ENCODE measurements around the gene CALM3.

The CALM3 gene

GRCh38 chr19:46639358-46640182, 38.4 kb downstream of the CALM3 start:
- Histone ChIP-seq H2AFZ (ENCODE audit: low read length, unreplicated experiment) (peak overlapping the region; percentile 68), H3K4me3 (ENCODE audit: low read depth, low read length) (peak overlapping the region; percentile 79), H3K79me2 (ENCODE audit: control insufficient read depth, insufficient read depth, low read length, unreplicated experiment) (no peaks in the 10 kb centered on the region), H3K4me1 (ENCODE audit: control insufficient read depth, insufficient read depth, low read length, unreplicated experiment) (no peaks in the 10 kb centered on the region), H3K27me3 (ENCODE audit: insufficient read depth, low read length) (no peaks in the 10 kb centered on the region), H3K36me3 (ENCODE audit: insufficient read depth, low read length) (no peaks in the 10 kb centered on the region), H3K27ac (ENCODE audit: low read depth, low read length) (no peak overlapping the region)

DNA sequence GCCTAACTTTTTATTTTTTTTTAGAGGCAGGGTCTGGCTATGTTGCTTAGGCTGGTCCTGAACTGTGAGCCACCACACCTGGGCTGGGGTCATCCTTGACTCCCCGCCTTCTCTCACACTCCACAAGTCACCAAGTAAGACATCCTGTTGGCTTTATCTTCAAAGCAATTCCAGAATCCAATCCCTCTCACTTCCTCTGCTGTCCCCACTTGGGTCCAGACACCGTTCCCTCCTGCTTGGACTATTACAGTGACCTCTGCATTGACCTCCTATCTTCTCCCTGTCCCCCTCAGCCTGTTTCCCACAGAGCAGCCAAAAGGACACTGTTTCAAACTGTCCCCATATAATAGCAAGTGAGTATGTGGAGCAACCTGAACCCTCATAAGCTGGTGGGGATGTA, 39.5 kb downstream of the CALM3 start:
- Histone ChIP-seq H3K27me3 (ENCODE audit: insufficient read depth, low read length) (no peaks in the 10 kb centered on the region), H2AFZ (ENCODE audit: low read length, unreplicated experiment) (no peak overlapping the region), H3K79me2 (ENCODE audit: control insufficient read depth, insufficient read depth, low read length, unreplicated experiment) (no peaks in the 10 kb centered on the region), H3K4me1 (ENCODE audit: control insufficient read depth, insufficient read depth, low read length, unreplicated experiment) (no peaks in the 10 kb centered on the region), H3K36me3 (ENCODE audit: insufficient read depth, low read length) (no peaks in the 10 kb centered on the region), H3K27ac (ENCODE audit: low read depth, low read length) (no peak overlapping the region), H3K4me3 (ENCODE audit: low read depth, low read length) (no peak overlapping the region)

- H3K4me1 ChIP-seq (ENCODE audit: control insufficient read depth, insufficient read depth, low read length, unreplicated experiment) = no peaks in the 10 kb centered on the region
- no peaks in the 10 kb centered on the region for H3K79me2 ChIP-seq (ENCODE audit: control insufficient read depth, insufficient read depth, low read length, unreplicated experiment)
- no peak overlapping the region for H3K27ac ChIP-seq (ENCODE audit: low read depth, low read length)
- no peak overlapping the region for H2AFZ ChIP-seq (ENCODE audit: low read length, unreplicated experiment)
- no peaks in the 10 kb centered on the region for H3K36me3 ChIP-seq (ENCODE audit: insufficient read depth, low read length)
- no peaks in the 10 kb centered on the region for H3K27me3 ChIP-seq (ENCODE audit: insufficient read depth, low read length)
- no peak overlapping the region for H3K4me3 ChIP-seq (ENCODE audit: low read depth, low read length)
These were observed 43.6 kb downstream of the CALM3 start for GRCh38 chr19:46644720-46645119.

DNA sequence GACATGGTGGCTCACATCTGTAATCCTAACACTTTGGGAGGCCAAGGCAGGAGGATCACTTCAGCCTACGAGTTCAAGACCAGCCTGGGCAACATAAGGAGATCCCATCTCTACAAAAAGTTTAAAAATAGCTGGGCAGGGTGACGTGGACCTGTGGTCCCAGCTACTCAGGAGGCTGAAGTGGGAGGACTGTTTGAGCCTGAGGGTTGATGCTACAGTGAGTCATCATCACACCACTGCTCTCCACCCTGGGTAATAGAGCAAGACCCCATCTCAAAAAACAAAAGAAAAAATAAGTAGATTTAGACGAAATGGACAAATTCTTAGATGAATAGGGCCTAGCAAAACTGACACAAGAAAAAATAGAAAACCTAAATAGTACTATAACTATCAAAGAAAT, 45.3 kb downstream of the CALM3 start:
- Histone ChIP-seq H3K4me3 (ENCODE audit: low read depth, low read length) (no peak overlapping the region), H3K4me1 (ENCODE audit: control insufficient read depth, insufficient read depth, low read length, unreplicated experiment) (no peaks in the 10 kb centered on the region), H3K36me3 (ENCODE audit: insufficient read depth, low read length) (no peaks in the 10 kb centered on the region), H3K27ac (ENCODE audit: low read depth, low read length) (no peak overlapping the region), H3K79me2 (ENCODE audit: control insufficient read depth, insufficient read depth, low read length, unreplicated experiment) (no peaks in the 10 kb centered on the region), H2AFZ (ENCODE audit: low read length, unreplicated experiment) (no peak overlapping the region), H3K27me3 (ENCODE audit: insufficient read depth, low read length) (no peaks in the 10 kb centered on the region)

DNA sequence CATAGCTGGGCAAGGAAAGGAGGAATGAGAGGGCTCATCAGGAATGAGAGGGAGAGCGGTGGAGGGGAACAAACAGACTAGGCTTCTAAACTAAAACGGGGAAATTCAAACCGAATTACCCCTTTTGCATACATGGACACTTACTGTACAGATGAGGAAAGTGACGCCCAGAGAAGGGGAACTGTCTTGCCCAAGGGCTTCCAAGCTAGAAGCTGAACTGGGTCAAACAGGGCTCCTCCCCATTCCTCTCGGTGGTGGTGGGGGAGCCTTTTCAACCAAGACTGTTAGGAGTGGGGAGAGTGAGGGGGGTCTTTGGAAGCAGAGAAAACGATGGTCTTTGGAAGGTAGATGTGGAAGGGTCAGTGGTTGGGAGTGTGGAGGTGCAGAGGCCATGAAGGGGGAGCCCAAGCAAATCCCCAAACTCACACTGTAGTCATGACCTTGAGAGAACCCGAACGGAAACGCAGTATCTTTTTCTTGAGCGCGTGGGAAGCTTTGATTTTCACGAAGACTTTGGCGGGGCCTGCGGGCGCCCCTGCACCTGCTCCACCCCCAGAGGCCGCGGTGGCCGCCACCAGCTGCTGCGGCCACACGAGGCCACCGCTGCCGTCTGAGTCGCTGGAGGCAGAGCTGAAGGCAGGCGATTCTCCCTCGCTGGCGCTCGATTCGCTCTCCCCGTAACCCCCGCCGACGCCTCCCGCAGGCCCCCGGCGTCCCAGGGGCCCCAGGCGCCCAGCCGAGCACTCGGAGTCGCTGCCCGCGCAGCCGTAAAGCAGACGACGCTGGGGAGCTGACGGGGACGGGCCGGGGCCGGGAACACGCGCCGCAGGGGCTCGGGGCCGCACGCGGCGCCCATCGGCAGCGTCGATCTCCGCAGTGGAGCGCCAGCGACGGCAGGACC, 47.2 kb downstream of the CALM3 start:
- Histone ChIP-seq H3K36me3 (ENCODE audit: insufficient read depth, low read length) (no peaks in the 10 kb centered on the region), H3K4me3 (ENCODE audit: low read depth, low read length) (no peak overlapping the region), H3K79me2 (ENCODE audit: control insufficient read depth, insufficient read depth, low read length, unreplicated experiment) (no peaks in the 10 kb centered on the region), H3K27me3 (ENCODE audit: insufficient read depth, low read length) (no peaks in the 10 kb centered on the region), H2AFZ (ENCODE audit: low read length, unreplicated experiment) (no peak overlapping the region), H3K27ac (ENCODE audit: low read depth, low read length) (no peak overlapping the region), H3K4me1 (ENCODE audit: control insufficient read depth, insufficient read depth, low read length, unreplicated experiment) (no peaks in the 10 kb centered on the region)

DNA sequence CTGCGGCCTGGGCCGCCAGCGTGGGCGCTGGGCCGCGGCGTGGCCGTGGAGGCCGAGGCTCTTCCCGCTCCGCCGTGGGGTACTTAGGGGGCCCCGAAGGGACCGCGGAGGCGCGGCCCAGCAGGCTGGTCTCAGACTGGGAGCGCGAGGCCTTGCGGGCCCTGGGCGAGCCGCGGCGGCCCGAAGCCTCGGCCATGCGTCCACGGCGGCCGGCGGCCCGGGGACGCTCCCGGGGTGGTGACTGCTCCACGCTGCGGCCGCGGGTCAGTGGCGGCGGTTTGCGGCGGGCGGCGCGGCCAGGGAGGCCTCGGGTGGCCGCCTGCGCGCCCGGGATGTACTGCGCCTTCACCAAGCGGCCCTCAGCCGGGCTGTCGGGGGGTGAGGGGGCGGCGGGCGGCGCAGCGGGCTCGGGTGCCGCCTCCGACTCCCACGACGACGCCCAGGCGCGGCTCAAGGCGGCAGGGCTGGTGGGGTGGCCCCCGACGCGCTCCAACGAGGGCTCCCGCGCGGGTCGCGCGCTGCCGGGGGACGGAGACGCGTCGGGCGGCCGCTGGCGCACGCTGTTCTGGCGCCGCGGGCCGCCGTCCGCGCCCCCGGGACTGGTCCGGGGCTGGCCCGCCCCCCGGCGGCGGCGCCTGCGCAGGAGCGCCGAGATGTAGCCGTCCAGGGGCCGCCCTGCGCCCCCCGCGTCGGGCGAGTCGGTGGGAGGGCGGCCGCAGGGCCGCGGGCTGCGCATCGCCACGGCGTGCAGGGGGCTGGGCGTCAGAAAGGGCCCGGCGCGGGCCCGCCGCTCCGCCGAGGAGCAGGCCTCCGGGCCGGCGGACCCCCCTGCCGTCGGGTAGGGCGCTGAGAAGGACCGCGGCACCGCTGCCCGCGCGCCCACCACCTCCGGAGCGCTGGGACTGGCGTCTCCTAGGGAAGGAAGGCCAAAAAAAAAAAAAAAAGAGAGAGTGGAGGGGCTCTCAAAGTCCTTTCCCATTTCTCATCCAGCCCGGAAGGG, 48.1 kb downstream of the CALM3 start:
- H3K79me2 ChIP-seq (ENCODE audit: control insufficient read depth, insufficient read depth, low read length, unreplicated experiment) = no peaks in the 10 kb centered on the region
- no peak overlapping the region for H3K27ac ChIP-seq (ENCODE audit: low read depth, low read length)
- no peak overlapping the region for H2AFZ ChIP-seq (ENCODE audit: low read length, unreplicated experiment)
- no peaks in the 10 kb centered on the region for H3K27me3 ChIP-seq (ENCODE audit: insufficient read depth, low read length)
- H3K36me3 ChIP-seq (ENCODE audit: insufficient read depth, low read length) = no peaks in the 10 kb centered on the region
- H3K4me3 ChIP-seq (ENCODE audit: low read depth, low read length) = no peak overlapping the region
- no peaks in the 10 kb centered on the region for H3K4me1 ChIP-seq (ENCODE audit: control insufficient read depth, insufficient read depth, low read length, unreplicated experiment)

DNA sequence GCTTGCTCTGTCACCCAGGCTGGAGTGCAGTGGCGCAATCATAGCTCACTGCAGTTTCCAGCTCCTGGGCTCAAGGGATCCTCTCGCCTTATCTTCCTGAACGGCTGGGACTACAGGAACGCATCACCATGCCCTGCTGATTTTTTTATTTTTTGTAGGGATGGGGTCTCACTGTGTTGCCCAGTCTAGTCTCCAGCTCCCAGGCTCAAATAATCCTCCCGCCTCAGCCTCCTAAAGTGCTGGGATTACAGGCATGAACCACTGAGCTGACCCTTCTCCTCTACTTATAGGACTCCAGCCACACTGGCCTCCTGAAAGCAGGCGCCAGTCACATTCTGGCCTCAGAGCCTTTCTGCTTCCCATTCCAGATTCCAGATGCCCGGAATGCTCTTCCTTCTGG, 49.3 kb downstream of the CALM3 start:
- Histone ChIP-seq H3K79me2 (ENCODE audit: control insufficient read depth, insufficient read depth, low read length, unreplicated experiment) (no peaks in the 10 kb centered on the region), H3K27ac (ENCODE audit: low read depth, low read length) (no peak overlapping the region), H3K4me1 (ENCODE audit: control insufficient read depth, insufficient read depth, low read length, unreplicated experiment) (no peaks in the 10 kb centered on the region), H3K27me3 (ENCODE audit: insufficient read depth, low read length) (no peaks in the 10 kb centered on the region), H3K4me3 (ENCODE audit: low read depth, low read length) (no peak overlapping the region), H2AFZ (ENCODE audit: low read length, unreplicated experiment) (no peak overlapping the region), H3K36me3 (ENCODE audit: insufficient read depth, low read length) (no peaks in the 10 kb centered on the region)

- Histone ChIP-seq H3K4me3 (ENCODE audit: low read depth, low read length) (no peak overlapping the region), H3K36me3 (ENCODE audit: insufficient read depth, low read length) (no peaks in the 10 kb centered on the region), H3K79me2 (ENCODE audit: control insufficient read depth, insufficient read depth, low read length, unreplicated experiment) (no peaks in the 10 kb centered on the region), H3K27me3 (ENCODE audit: insufficient read depth, low read length) (no peaks in the 10 kb centered on the region), H3K4me1 (ENCODE audit: control insufficient read depth, insufficient read depth, low read length, unreplicated experiment) (no peaks in the 10 kb centered on the region), H2AFZ (ENCODE audit: low read length, unreplicated experiment) (no peak overlapping the region), H3K27ac (ENCODE audit: low read depth, low read length) (no peak overlapping the region)
These were observed 53.6 kb downstream of the CALM3 start for GRCh38 chr19:46654621-46655152.

DNA sequence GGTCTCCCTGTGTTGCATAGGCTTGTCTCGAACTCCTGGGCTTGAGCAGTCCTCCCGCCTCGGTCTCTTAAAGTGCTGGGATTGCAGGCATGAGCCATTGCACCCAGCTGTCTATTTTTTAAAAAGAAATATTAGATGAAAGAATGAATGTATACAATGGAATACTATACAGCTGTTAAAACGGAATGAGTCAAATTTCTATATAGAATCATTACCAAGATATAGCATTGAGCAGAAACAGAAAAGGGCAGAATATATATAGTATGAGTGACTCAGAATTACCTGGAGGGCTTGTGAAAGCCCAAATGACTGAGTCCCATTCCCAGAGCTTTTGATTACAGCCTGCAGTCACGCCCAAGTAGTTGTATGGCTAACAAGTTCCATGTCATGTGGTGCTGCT, 55.4 kb downstream of the CALM3 start:
- 0 out of 2 replicates have a peak, but pooled peaks cover 9% of the 10 kb centered on the region for H3K27me3 ChIP-seq (ENCODE audit: insufficient read depth, low read length)
- no peak overlapping the region for H3K27ac ChIP-seq (ENCODE audit: low read depth, low read length)
- no peaks in the 10 kb centered on the region for H3K36me3 ChIP-seq (ENCODE audit: insufficient read depth, low read length)
- peaks cover 4% of the 10 kb centered on the region for H3K4me1 ChIP-seq (ENCODE audit: control insufficient read depth, insufficient read depth, low read length, unreplicated experiment)
- H3K79me2 ChIP-seq (ENCODE audit: control insufficient read depth, insufficient read depth, low read length, unreplicated experiment) = no peaks in the 10 kb centered on the region
- H2AFZ ChIP-seq (ENCODE audit: low read length, unreplicated experiment) = no peak overlapping the region
- no peak overlapping the region for H3K4me3 ChIP-seq (ENCODE audit: low read depth, low read length)
